ENCODE results near the gene CRYBB1.

DNA sequence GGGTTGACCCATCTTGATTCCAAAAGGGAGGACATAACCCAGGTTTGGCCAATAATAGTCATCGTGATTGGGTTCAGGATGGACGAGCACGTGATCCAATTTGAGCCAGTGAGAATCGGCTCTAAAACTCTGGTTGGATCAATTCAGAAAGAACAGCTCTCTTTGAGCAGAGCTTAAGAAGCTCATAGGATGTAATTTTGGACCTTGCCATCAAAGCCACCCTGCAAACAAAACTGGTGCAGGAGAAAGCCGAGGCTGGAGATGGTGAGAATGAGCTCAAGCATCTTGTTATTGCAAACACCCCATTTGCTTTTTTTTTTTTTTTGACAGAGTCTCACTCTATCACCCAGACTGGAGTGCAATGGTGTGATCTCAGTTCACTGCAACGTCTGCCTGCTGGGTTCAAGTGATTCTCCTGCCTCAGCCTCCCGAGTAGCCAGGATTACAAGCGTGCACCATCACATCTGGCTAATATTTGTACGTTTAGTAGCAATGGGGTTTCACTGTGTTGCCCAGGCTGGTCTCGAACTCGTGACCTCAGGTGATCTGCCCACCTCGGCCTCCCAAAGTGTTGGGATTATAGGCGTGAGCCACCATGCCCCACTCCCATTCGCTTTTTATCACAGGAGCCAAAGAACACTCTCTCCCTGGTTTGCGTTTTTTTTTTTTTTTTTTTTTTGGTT, 25.7 kb upstream of the CRYBB1 start:
- TF ChIP-seq, protein P1, sequence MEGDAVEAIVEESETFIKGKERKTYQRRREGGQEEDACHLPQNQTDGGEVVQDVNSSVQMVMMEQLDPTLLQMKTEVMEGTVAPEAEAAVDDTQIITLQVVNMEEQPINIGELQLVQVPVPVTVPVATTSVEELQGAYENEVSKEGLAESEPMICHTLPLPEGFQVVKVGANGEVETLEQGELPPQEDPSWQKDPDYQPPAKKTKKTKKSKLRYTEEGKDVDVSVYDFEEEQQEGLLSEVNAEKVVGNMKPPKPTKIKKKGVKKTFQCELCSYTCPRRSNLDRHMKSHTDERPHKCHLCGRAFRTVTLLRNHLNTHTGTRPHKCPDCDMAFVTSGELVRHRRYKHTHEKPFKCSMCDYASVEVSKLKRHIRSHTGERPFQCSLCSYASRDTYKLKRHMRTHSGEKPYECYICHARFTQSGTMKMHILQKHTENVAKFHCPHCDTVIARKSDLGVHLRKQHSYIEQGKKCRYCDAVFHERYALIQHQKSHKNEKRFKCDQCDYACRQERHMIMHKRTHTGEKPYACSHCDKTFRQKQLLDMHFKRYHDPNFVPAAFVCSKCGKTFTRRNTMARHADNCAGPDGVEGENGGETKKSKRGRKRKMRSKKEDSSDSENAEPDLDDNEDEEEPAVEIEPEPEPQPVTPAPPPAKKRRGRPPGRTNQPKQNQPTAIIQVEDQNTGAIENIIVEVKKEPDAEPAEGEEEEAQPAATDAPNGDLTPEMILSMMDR (IDR thresholded peaks at IDR 0.05) = no peak
- TF ChIP-seq, protein P2, sequence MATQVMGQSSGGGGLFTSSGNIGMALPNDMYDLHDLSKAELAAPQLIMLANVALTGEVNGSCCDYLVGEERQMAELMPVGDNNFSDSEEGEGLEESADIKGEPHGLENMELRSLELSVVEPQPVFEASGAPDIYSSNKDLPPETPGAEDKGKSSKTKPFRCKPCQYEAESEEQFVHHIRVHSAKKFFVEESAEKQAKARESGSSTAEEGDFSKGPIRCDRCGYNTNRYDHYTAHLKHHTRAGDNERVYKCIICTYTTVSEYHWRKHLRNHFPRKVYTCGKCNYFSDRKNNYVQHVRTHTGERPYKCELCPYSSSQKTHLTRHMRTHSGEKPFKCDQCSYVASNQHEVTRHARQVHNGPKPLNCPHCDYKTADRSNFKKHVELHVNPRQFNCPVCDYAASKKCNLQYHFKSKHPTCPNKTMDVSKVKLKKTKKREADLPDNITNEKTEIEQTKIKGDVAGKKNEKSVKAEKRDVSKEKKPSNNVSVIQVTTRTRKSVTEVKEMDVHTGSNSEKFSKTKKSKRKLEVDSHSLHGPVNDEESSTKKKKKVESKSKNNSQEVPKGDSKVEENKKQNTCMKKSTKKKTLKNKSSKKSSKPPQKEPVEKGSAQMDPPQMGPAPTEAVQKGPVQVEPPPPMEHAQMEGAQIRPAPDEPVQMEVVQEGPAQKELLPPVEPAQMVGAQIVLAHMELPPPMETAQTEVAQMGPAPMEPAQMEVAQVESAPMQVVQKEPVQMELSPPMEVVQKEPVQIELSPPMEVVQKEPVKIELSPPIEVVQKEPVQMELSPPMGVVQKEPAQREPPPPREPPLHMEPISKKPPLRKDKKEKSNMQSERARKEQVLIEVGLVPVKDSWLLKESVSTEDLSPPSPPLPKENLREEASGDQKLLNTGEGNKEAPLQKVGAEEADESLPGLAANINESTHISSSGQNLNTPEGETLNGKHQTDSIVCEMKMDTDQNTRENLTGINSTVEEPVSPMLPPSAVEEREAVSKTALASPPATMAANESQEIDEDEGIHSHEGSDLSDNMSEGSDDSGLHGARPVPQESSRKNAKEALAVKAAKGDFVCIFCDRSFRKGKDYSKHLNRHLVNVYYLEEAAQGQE (IDR thresholded peaks at IDR 0.05; ENCODE audit: insufficient read depth in 1 of 2, low read depth in 2 of 2, low read length in 1 of 2) = no peak
- TF ChIP-seq POLR2AphosphoS5 (IDR thresholded peaks at IDR 0.05; ENCODE audit: low read depth, low read length) = no peak
- TF ChIP-seq TCF7L2 (IDR thresholded peaks at IDR 0.05; ENCODE audit: low read depth, low read length) = no peak
- no peak for TF ChIP-seq SIN3A (IDR thresholded peaks at IDR 0.05; ENCODE audit: borderline replicate concordance, insufficient read depth, low read depth, low read length)

Measured in Panc1 (cell line).